GM23248 (cell line): Measurements from ENCODE around the gene MNDA. TPM values are rescaled to one million over a fixed set of nuclear protein-coding genes. Genes with fewer than 3 reads are reported as not detected.
"Not testable (repeated sequence)": the region's sequence is repeated elsewhere in the genome, so short reads cannot be mapped to it uniquely, and the experiment has no call there.

Experiments used
- DNase-seq: peaks from one replicate; pipeline ENCODE4 v3.0.0-alpha.2; 2015
- H2AFZ ChIP-seq: fragments of 200-600 bp; sonication (generic); 2 replicates; pipeline ENCODE4 v1.6.1; 2016; ENCODE audit warnings: antibody characterized with exemption
- H3F3A ChIP-seq: fragments of 200-600 bp; sonication (generic); 2 replicates; pipeline ENCODE4 v1.6.1; 2016; ENCODE audit warnings: mild to moderate bottlenecking, antibody characterized with exemption, mixed run types; ENCODE audit not compliant: insufficient read depth
- H3K27ac ChIP-seq: fragments of 200-600 bp; sonication (generic); 2 replicates; pipeline ENCODE4 v1.5.1; 2016; ENCODE audit warnings: mild to moderate bottlenecking
- H3K27me3 ChIP-seq: fragments of 200-600 bp; sonication (generic); replicated peaks from 2 replicates; pipeline ENCODE4 v1.6.1; 2016; ENCODE audit warnings: mild to moderate bottlenecking; ENCODE audit not compliant: insufficient read depth
- H3K36me3 ChIP-seq: fragments of 200-600 bp; sonication (generic); 2 replicates; pipeline ENCODE4 v1.6.1; 2016; ENCODE audit warnings: low read depth, mild to moderate bottlenecking
- H3K4me1 ChIP-seq: fragments of 200-600 bp; sonication (generic); 2 replicates; pipeline ENCODE4 v1.6.1; 2016; ENCODE audit warnings: mild to moderate bottlenecking; ENCODE audit not compliant: insufficient read depth
- H3K4me2 ChIP-seq: fragments of 200-600 bp; sonication (generic); one replicate; pipeline ENCODE4 v1.6.1; 2016; ENCODE audit warnings: mild to moderate bottlenecking; ENCODE audit not compliant: unreplicated experiment
- H3K4me3 ChIP-seq: fragments of 200-600 bp; sonication (generic); 2 replicates; pipeline ENCODE4 v1.5.1; 2016; ENCODE audit warnings: mild to moderate bottlenecking
- H3K79me2 ChIP-seq: fragments of 200-600 bp; sonication (generic); 2 replicates; pipeline ENCODE4 v1.6.1; 2016; ENCODE audit warnings: mild to moderate bottlenecking; ENCODE audit not compliant: insufficient read depth
- H3K9ac ChIP-seq: fragments of 200-600 bp; sonication (generic); 2 replicates; pipeline ENCODE4 v1.6.1; 2016; ENCODE audit warnings: mild to moderate bottlenecking
- H3K9me2 ChIP-seq: fragments of 200-600 bp; sonication (generic); 2 replicates; pipeline ENCODE4 v1.6.1; 2016; ENCODE audit warnings: mixed run types, mild to moderate bottlenecking, moderate library complexity; ENCODE audit not compliant: insufficient read depth
- H3K9me3 ChIP-seq: fragments of 200-600 bp; sonication (generic); one replicate; pipeline ENCODE4 v1.6.1; 2017; ENCODE audit warnings: low read depth
- H4K20me1 ChIP-seq: fragments of 200-600 bp; sonication (generic); 2 replicates; pipeline ENCODE4 v1.6.0; 2016; ENCODE audit not compliant: insufficient read depth
- EZH2 ChIP-seq: fragments of 200-600 bp; sonication (generic); IDR thresholded peaks from 2 replicates; pipeline ENCODE4 v1.6.1; 2018; ENCODE audit warnings: antibody characterized with exemption, mild to moderate bottlenecking; ENCODE audit not compliant: insufficient read depth, poor library complexity, severe bottlenecking
- EZH2phosphoT487 ChIP-seq: fragments of 200-600 bp; sonication (generic); IDR thresholded peaks from 2 replicates; pipeline ENCODE4 v1.6.1; 2018; ENCODE audit warnings: antibody characterized with exemption, moderate library complexity, mild to moderate bottlenecking, low read depth; ENCODE audit not compliant: insufficient read depth
- WGBS, 2 experiments: methylation state at CpG; one replicate each; pipeline ENCODE4 v1.1.6; 2015 to 2017; ENCODE audit warnings: low lambda C conversion rate in 2 of 2, low coverage in 1 of 2; ENCODE audit errors: missing lambda C conversion rate in 2 of 2; 5-methylcytosine and 5-hydroxymethylcytosine counted together
- in situ Hi-C: fragments of 300-500 bp; cut with MboI; formaldehyde crosslinking; loops from 2 replicates; pipeline ENCODE4 v1.15.0; 2020
- polyA plus RNA-seq: library from polyadenylated mRNA; unstranded; fragments of >200 nt; fragmentation: Nextera tagmentation; extraction: Ambion mirVana; gene quantifications from 2 replicates; pipeline ENCODE4 v1.2.1, GENCODE V29; 2016
- total RNA-seq: library from RNA; depleted of rRNA; stranded (reverse); fragments of >200 nt; shearing (Covaris generic); gene quantifications from 2 replicates; pipeline ENCODE4 v1.2.3, GENCODE V29; 2014

Gene MNDA
- total and polyA plus RNA-seq, 2 experiments from 2014 or later, result not detected

DNA sequence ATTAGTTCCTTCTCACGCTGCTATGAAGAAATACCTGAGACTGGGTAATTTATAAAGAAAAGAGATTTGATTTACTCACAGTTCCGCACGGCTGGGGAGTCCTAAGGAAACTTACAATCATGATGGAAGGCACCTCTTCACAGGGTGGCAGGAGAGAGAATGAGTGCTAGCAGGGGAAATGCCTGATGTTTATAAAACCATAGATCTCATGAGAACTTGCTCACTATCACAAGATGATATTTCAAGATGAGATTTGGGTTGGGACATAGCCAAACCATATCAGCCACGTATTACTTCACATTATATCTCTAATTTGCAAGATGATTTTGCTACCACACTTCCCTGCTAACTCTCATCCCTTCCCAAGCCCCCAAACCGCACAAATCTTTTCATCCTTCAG is 9.1 kb downstream of the MNDA start:
- WGBS, 2 experiments, result 3 to 7% methylated on average over 5 of the region's 5 CpGs
- in situ Hi-C loops, result no loop called here
- no peak overlapping the region for H3K4me3 ChIP-seq

DNA sequence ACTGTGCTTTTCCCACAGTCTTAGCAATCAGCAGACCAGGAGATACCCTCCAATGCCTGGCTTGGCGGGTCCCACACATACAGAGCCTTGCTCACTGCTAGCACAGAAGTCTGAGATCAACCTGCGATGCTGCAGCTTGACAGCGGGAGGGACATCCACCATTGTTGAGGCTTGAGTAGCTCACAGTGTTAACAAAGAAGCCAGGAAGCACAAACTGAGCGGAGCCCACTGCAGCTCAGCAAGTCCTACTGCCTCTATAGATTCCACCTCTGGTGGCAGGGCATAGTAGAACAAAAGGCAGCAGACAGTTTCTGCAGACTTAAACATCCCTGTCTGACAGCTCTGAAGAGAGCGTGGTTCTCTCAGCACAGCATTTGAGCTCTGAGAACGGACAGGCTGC is 33.4 kb downstream of the MNDA start:
- DNase-seq, result no peak
- Histone ChIP-seq H3K79me2 (no peaks in the 10 kb centered on the region), H3K4me3 (no peak overlapping the region), H3K4me1 (no peaks in the 10 kb centered on the region), H3F3A (no peaks in the 10 kb centered on the region), H3K27ac (no peak overlapping the region), H2AFZ (no peak overlapping the region), H3K36me3 (no peaks in the 10 kb centered on the region), H3K4me2 (no peak overlapping the region), H3K9me3 (no peaks in the 10 kb centered on the region), H3K9ac (no peak overlapping the region), H4K20me1 (no peaks in the 10 kb centered on the region), H3K27me3 (no peaks in the 10 kb centered on the region), H3K9me2 (no peaks in the 10 kb centered on the region)
- no peak for TF ChIP-seq EZH2phosphoT487
- TF ChIP-seq EZH2, result no peak
- 28 to 30% methylated on average over 6 of the region's 6 CpGs for WGBS, 2 experiments
- in situ Hi-C loops, result no loop called here

More for the DNA sequence above, 9.1 kb downstream of the MNDA start:
- Histone ChIP-seq H3K4me1 (no peaks in the 10 kb centered on the region), H2AFZ (no peak overlapping the region), H3K79me2 (no peaks in the 10 kb centered on the region), H3K27me3 (no peaks in the 10 kb centered on the region), H3K9ac (no peak overlapping the region), H3F3A (no peaks in the 10 kb centered on the region), H3K4me2 (no peak overlapping the region), H3K9me2 (no peaks in the 10 kb centered on the region), H3K9me3 (no peaks in the 10 kb centered on the region), H3K27ac (no peak overlapping the region), H4K20me1 (no peaks in the 10 kb centered on the region), H3K36me3 (no peaks in the 10 kb centered on the region)
- no peak for DNase-seq
- TF ChIP-seq EZH2, result no peak
- no peak for TF ChIP-seq EZH2phosphoT487

DNA sequence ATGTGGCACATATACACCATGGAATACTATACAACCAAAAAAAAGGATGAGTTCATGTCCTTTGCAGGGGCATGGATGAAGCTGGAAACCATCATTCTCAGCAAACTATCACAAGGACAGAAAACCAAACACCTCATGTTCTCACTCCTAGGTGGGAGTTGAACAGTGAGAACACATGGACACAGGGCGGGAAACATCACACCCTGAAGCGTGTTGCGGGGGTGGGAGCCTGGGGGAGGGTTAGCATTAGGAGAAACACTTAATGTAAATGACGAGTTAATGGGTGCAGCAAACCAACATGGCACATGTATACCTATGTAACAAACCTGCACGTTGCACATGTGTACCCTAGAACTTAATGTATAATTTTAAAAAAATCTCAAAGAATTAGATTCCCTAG is 39.3 kb downstream of the MNDA start:
- H3K9me3 ChIP-seq, H3K9ac ChIP-seq, H3K4me1 ChIP-seq, H4K20me1 ChIP-seq, H3K27me3 ChIP-seq, DNase-seq, H2AFZ ChIP-seq, H3F3A ChIP-seq, H3K4me3 ChIP-seq, H3K79me2 ChIP-seq, H3K9me2 ChIP-seq, in situ Hi-C loops, H3K36me3 ChIP-seq, H3K27ac ChIP-seq, H3K4me2 ChIP-seq: not testable (repeated sequence)
- WGBS, 2 experiments, result 34 to 36% methylated on average over 5 of the region's 5 CpGs

DNA sequence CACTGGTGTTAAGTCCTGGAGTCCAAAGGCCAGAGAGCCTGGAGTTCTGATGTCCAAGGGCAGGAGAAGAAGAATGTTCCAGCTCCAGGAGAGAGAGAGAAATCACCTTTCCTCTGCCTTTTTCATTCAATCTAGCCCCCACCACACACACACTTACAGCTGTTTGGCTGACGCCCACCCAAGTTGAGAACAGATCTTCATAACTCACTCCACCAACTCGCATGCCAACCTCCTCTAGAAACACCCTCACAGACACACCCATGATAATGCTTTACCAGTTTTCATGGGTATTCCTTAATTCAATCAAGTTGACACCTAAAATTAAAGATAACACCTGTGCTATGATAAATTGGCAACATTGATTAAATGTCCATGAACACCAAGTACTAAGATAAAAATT is 42.0 kb downstream of the MNDA start:
- H3K27ac ChIP-seq, result no peak overlapping the region
- no peaks in the 10 kb centered on the region for H3K4me1 ChIP-seq
- H3K4me3 ChIP-seq, result no peak overlapping the region
- no peaks in the 10 kb centered on the region for H4K20me1 ChIP-seq
- no peaks in the 10 kb centered on the region for H3K9me2 ChIP-seq
- no peak overlapping the region for H3K4me2 ChIP-seq
- no peak overlapping the region for H2AFZ ChIP-seq
- TF ChIP-seq EZH2phosphoT487 (no peak), EZH2 (no peak)
- H3K27me3 ChIP-seq, result no peaks in the 10 kb centered on the region
- H3K79me2 ChIP-seq, result no peaks in the 10 kb centered on the region
- 0% methylated on average over 2 of the region's 2 CpGs for WGBS, 2 experiments
- DNase-seq, result no peak
- H3K9me3 ChIP-seq, result no peaks in the 10 kb centered on the region
- H3K9ac ChIP-seq, result no peak overlapping the region
- in situ Hi-C loops, result no loop called here
- H3K36me3 ChIP-seq, result no peaks in the 10 kb centered on the region
- H3F3A ChIP-seq, result no peaks in the 10 kb centered on the region

DNA sequence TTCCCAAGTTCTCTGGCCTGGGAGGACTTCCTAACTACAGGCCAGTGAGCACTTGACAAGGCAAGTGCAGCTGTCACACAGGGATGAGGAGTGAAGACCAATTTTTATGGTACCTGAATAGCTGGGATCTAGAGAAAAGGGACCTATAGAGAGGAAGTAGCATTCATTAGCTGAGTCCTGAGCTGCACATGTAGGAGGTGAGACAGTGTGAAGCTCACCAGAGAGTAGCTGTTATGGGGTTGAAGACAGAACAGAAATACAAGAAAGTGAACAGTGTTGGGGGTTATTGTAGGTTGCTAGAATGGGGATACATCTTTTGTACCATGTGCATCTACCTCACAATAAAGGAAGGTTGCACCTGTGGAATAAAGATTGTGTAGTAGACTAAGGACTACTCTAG is 62.5 kb downstream of the MNDA start:
- no peaks in the 10 kb centered on the region for H3K9me2 ChIP-seq
- no peak overlapping the region for H3K4me2 ChIP-seq
- H3K4me1 ChIP-seq, result no peaks in the 10 kb centered on the region
- H2AFZ ChIP-seq, result no peak overlapping the region
- H3K9ac ChIP-seq, result no peak overlapping the region
- H3K27ac ChIP-seq, result no peak overlapping the region
- no peaks in the 10 kb centered on the region for H3K9me3 ChIP-seq
- H3K4me3 ChIP-seq, result no peak overlapping the region
- TF ChIP-seq EZH2 (no peak), EZH2phosphoT487 (no peak)
- H3K27me3 ChIP-seq, result no peaks in the 10 kb centered on the region
- H3K79me2 ChIP-seq, result no peaks in the 10 kb centered on the region
- H3K36me3 ChIP-seq, result no peaks in the 10 kb centered on the region
- no peak for DNase-seq
- H4K20me1 ChIP-seq, result no peaks in the 10 kb centered on the region
- in situ Hi-C loops, result no loop called here
- H3F3A ChIP-seq, result no peaks in the 10 kb centered on the region
